IMR-90 (cell line): ENCODE measurements around the gene MRPL23. TPM values are rescaled to one million over a fixed set of nuclear protein-coding genes. Genes with fewer than 3 reads are reported as not detected.

ENCODE experiments used
- ATAC-seq: fragments of 200-7000 bp; cut with Tn5 transposase; 2 replicates; pipeline ENCODE4 v1.9.1; 2020; ENCODE audit warnings: low read depth, mild to moderate bottlenecking, moderate library complexity
- BruUV-seq: library from RNA; stranded (reverse); fragments of 400-500 nt; replicated peaks from 2 replicates; lab custom pipeline; 2021; lab: Mats Ljungman, UMichigan
- CTCF ChIA-PET: fragments of 300-600 bp; formaldehyde crosslinking; extraction: SDS; loops from one replicate; lab custom pipeline; 2021; ENCODE audit warnings: antibody characterized with exemption; lab: Yijun Ruan, JAX
- POLR2A ChIA-PET: fragments of 300-600 bp; sonication (Branson Sonifier 250); formaldehyde crosslinking; loops from one replicate; lab custom pipeline; 2022; ENCODE audit warnings: antibody characterized with exemption; ENCODE audit not compliant: unreplicated experiment; lab: Charles Lee
- DNase-seq: peaks from one replicate; pipeline ENCODE4 v3.0.0; 2013
- H2AFZ ChIP-seq: replicated peaks from 2 replicates; pipeline ENCODE3; 2013; ENCODE audit warnings: low read length, mild to moderate bottlenecking; ENCODE audit not compliant: poor library complexity
- H2AK5ac ChIP-seq: 2 replicates; pipeline ENCODE4 v1.6.1; 2013; ENCODE audit warnings: low read depth, low read length, inconsistent platforms
- H2AK9ac ChIP-seq: replicated peaks from 2 replicates; pipeline ENCODE3; 2013; ENCODE audit warnings: mild to moderate bottlenecking, low read depth, low read length, moderate library complexity; ENCODE audit not compliant: poor library complexity
- H2BK120ac ChIP-seq: 2 replicates; pipeline ENCODE4 v1.6.1; 2013; ENCODE audit warnings: low read depth, low read length, inconsistent platforms
- H2BK15ac ChIP-seq: 3 replicates; pipeline ENCODE4 v1.6.1; 2013; ENCODE audit warnings: low read depth, low read length, inconsistent platforms
- H2BK20ac ChIP-seq: 2 replicates; pipeline ENCODE4 v1.6.1; 2013; ENCODE audit warnings: low read depth, mild to moderate bottlenecking, inconsistent platforms, low read length, moderate library complexity
- H2BK5ac ChIP-seq: 2 replicates; pipeline ENCODE4 v1.6.1; 2013; ENCODE audit warnings: mild to moderate bottlenecking, low read depth, low read length, inconsistent platforms; ENCODE audit not compliant: poor library complexity, severe bottlenecking
- H3K14ac ChIP-seq: replicated peaks from 2 replicates; pipeline ENCODE4 v1.6.1; 2013; ENCODE audit warnings: low read depth, low read length, inconsistent platforms
- H3K18ac ChIP-seq: 2 replicates; pipeline ENCODE4 v1.6.1; 2013; ENCODE audit warnings: low read depth, low read length, control low read depth
- H3K23ac ChIP-seq: 2 replicates; pipeline ENCODE4 v1.6.1; 2013; ENCODE audit warnings: low read depth, low read length, inconsistent platforms
- H3K27ac ChIP-seq: 2 replicates; pipeline ENCODE4 v1.5.1; 2013; ENCODE audit warnings: mild to moderate bottlenecking, control low read depth, low read length; ENCODE audit not compliant: insufficient read depth
- H3K27me3 ChIP-seq: 2 replicates; pipeline ENCODE4 v1.6.1; 2013; ENCODE audit warnings: low read length; ENCODE audit not compliant: control insufficient read depth, insufficient read depth
- H3K36me3 ChIP-seq: 2 replicates; pipeline ENCODE4 v1.6.1; 2013; ENCODE audit warnings: low read length, mixed read lengths; ENCODE audit not compliant: control insufficient read depth, insufficient read depth
- H3K4ac ChIP-seq: 2 replicates; pipeline ENCODE4 v1.6.1; 2013; ENCODE audit warnings: low read depth, low read length, inconsistent platforms
- H3K4me1 ChIP-seq: 2 replicates; pipeline ENCODE4 v1.6.1; 2013; ENCODE audit warnings: low read length, mixed read lengths; ENCODE audit not compliant: control insufficient read depth, insufficient read depth
- H3K4me2 ChIP-seq: 2 replicates; pipeline ENCODE4 v1.6.1; 2013; ENCODE audit warnings: low read depth, mild to moderate bottlenecking, control low read depth, low read length, moderate library complexity
- H3K4me3 ChIP-seq: 2 replicates; pipeline ENCODE4 v1.5.1; 2013; ENCODE audit warnings: low read depth, mild to moderate bottlenecking, control low read depth, low read length, moderate library complexity; ENCODE audit not compliant: insufficient read depth
- H3K56ac ChIP-seq: 2 replicates; pipeline ENCODE4 v1.6.1; 2013; ENCODE audit warnings: low read length, inconsistent platforms; ENCODE audit not compliant: insufficient read depth; ENCODE audit errors: extremely low read depth
- H3K79me1 ChIP-seq, 2 experiments: 2 replicates each; pipeline ENCODE4 v1.6.1; 2013; ENCODE audit warnings: low read length in 2 of 2, inconsistent platforms in 1 of 2, low read depth in 1 of 2
- H3K9ac ChIP-seq: 2 replicates; pipeline ENCODE4 v1.6.1; 2013; ENCODE audit warnings: low read depth, low read length, control low read depth
- H3K9me1 ChIP-seq: 2 replicates; pipeline ENCODE4 v1.6.1; 2013; ENCODE audit warnings: low read length, inconsistent platforms; ENCODE audit not compliant: insufficient read depth
- H3K9me3 ChIP-seq: 2 replicates; pipeline ENCODE4 v1.6.1; 2013; ENCODE audit warnings: low read length; ENCODE audit not compliant: control insufficient read depth, insufficient read depth
- H4K20me1 ChIP-seq: 2 replicates; pipeline ENCODE4 v1.6.1; 2013; ENCODE audit warnings: low read length, inconsistent platforms; ENCODE audit not compliant: insufficient read depth
- H4K5ac ChIP-seq: 2 replicates; pipeline ENCODE4 v1.6.1; 2013; ENCODE audit warnings: mild to moderate bottlenecking, low read depth, low read length, control low read depth
- H4K8ac ChIP-seq, 2 experiments: 2 replicates each; pipeline ENCODE4 v1.6.1; 2013; ENCODE audit warnings: low read depth in 2 of 2, low read length in 2 of 2, control low read depth in 1 of 2, inconsistent platforms in 1 of 2
- H4K91ac ChIP-seq: 2 replicates; pipeline ENCODE4 v1.6.1; 2013; ENCODE audit warnings: low read depth, low read length, inconsistent platforms; ENCODE audit not compliant: insufficient read depth
- WGBS, 2 experiments: methylation state at CpG; one replicate each; pipeline versions ENCODE4 v1.1.5 to v1.1.7; 2013; ENCODE audit warnings: missing lambda C conversion rate in 2 of 2; ENCODE audit not compliant: insufficient read length in 1 of 2; ENCODE audit errors: extremely low coverage in 2 of 2; 5-methylcytosine and 5-hydroxymethylcytosine counted together
- dilution Hi-C: fragments of 300-500 bp; cut with HindIII; formaldehyde crosslinking; loops from one replicate; pipeline ENCODE4 v1.14.3; 2018; ENCODE audit warnings: low sequenced_read_pairs; ENCODE audit not compliant: unreplicated experiment
- in situ Hi-C: fragments of 300-500 bp; cut with MboI; formaldehyde crosslinking; loops from 3 replicates; pipeline ENCODE4 v1.14.3; 2019; ENCODE audit warnings: low sequenced_read_pairs, inconsistent platforms, mixed read lengths
- intact Hi-C: fragments of 100-400 bp; cut with micrococcal nuclease; formaldehyde crosslinking; loops from 2 replicates; pipeline ENCODE4 v1.10.0; 2022
- polyA plus RNA-seq, 3 experiments: library from polyadenylated mRNA; depleted of rRNA; stranded (reverse); fragments of >200 nt; gene quantifications; 2 replicates each; pipeline ENCODE4 v1.2.3, GENCODE V29; 2012; ENCODE audit warnings: low replicate concordance in 1 of 3
- total RNA-seq: library from RNA; depleted of rRNA; stranded (reverse); fragments of >200 nt; gene quantifications from 2 replicates; pipeline ENCODE4 v1.2.3, GENCODE V29; 2012
- TF ChIP-seq, protein P1 (sequence below): conservative IDR thresholded peaks from 2 replicates; pipeline ENCODE4 v1.5.1; 2012; ENCODE audit warnings: mild to moderate bottlenecking, low read depth, low read length, improper control_type of control experiment

Gene MRPL23
- total and polyA plus RNA-seq, 2 of the 4 experiments (the other 2 are of a cell fraction), result 68.4 to 114 TPM

DNA sequence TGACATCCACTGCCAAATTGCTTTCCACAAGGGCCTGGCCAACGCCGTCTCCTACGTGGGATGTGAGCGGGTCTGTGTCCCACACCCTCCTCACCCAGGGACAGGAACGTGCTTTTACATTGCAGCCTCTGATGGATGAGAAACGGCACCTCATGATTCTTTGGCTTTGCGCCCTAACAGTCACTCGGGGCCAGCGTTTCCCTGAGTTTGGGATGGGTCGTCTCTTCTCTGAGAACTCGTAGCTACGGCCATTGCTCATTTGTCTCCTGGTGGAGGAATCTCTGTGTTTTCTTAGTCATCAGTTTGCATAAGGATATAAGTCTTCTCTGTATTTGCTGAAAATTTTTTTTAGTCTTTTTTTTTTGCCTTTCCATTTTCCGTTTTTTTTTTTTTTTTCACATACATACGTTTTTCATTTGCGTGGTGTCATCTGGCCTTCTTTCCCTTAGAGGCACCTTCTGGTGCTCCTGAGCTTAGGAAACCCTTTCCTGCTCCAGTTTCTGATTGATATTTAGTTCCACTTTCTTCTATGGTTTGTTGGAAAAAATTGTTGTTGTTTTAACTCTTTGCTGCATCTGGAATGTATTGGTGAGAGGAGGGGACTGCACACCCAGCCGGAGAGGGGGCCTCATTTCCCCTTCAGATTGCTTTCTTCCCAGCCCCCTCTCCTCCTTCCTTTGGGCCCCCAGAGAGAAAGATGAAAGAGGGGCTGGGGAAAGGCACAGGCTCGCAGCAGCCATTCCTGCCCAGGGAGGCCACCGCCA lies 15.6 kb upstream of the MRPL23 start:
- H3K9me3 ChIP-seq, result no peaks in the 10 kb centered on the region
- no peak overlapping the region for H3K27ac ChIP-seq
- in situ Hi-C loops, result no loop called here
- no peak overlapping the region for H3K9ac ChIP-seq
- H3K56ac ChIP-seq, result no peak overlapping the region
- no peak overlapping the region for H3K18ac ChIP-seq
- H2BK15ac ChIP-seq, result no peak overlapping the region
- no peaks in the 10 kb centered on the region for H3K4me1 ChIP-seq
- intact Hi-C loops, result no loop called here
- no peak overlapping the region for H3K4me3 ChIP-seq
- no peak overlapping the region for H4K8ac ChIP-seq
- ATAC-seq (peak; percentile 68), DNase-seq (peak; percentile 24)
- no peak overlapping the region for H2BK5ac ChIP-seq
- WGBS, 2 experiments, result no CpG with 5 or more reads among the region's 18 CpGs
- no peak overlapping the region for H3K4ac ChIP-seq
- no peak overlapping the region for H2BK20ac ChIP-seq
- ChIA-PET POLR2A (no interaction called here), CTCF (no interaction called here)
- no peak overlapping the region for H2AK9ac ChIP-seq
- no TSS peak for BruUV-seq
- H3K9me1 ChIP-seq, result no peaks in the 10 kb centered on the region
- peak overlapping the region; percentile 64 for H2AFZ ChIP-seq
- no peak overlapping the region for H2BK120ac ChIP-seq
- no peaks in the 10 kb centered on the region for H3K36me3 ChIP-seq
- dilution Hi-C loops, result no loop called here
- 0 out of 2 replicates have a peak overlapping the region, but pooled peaks have one; percentile 34 for H3K23ac ChIP-seq
- H2AK5ac ChIP-seq, result no peak overlapping the region
- H4K20me1 ChIP-seq, result no peaks in the 10 kb centered on the region
- peaks cover 16% of the 10 kb centered on the region; the same call in 1 of the 2 replicates for H3K27me3 ChIP-seq
- H3K4me2 ChIP-seq, result peak overlapping the region; percentile 10; the same call in 1 of the 2 replicates
- no peaks in the 10 kb centered on the region for H3K79me1 ChIP-seq
- TF ChIP-seq, protein P1, sequence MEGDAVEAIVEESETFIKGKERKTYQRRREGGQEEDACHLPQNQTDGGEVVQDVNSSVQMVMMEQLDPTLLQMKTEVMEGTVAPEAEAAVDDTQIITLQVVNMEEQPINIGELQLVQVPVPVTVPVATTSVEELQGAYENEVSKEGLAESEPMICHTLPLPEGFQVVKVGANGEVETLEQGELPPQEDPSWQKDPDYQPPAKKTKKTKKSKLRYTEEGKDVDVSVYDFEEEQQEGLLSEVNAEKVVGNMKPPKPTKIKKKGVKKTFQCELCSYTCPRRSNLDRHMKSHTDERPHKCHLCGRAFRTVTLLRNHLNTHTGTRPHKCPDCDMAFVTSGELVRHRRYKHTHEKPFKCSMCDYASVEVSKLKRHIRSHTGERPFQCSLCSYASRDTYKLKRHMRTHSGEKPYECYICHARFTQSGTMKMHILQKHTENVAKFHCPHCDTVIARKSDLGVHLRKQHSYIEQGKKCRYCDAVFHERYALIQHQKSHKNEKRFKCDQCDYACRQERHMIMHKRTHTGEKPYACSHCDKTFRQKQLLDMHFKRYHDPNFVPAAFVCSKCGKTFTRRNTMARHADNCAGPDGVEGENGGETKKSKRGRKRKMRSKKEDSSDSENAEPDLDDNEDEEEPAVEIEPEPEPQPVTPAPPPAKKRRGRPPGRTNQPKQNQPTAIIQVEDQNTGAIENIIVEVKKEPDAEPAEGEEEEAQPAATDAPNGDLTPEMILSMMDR, result no peak
- H4K5ac ChIP-seq, result no peak overlapping the region
- H3K14ac ChIP-seq, result no peak overlapping the region
- no peak overlapping the region for H4K91ac ChIP-seq
